Natural killer cell (primary cell): Measurements from ENCODE around the gene ANGPTL2. TPM values are rescaled to one million over a fixed set of nuclear protein-coding genes. Genes with fewer than 3 reads are reported as not detected.

Experiments used
- ATAC-seq, 3 donors: fragments of 150-1000 bp in 2 of 3; fragments of 200-7000 bp in 1 of 3; cut with Tn5 transposase; 1 replicate in 1 of 3; 2 replicates in 2 of 3; pipeline ENCODE4 v1.10.0; 2021; ENCODE audit warnings: mild to moderate bottlenecking in 2 of 3, moderate library complexity in 2 of 3
- DNase-seq, 2 donors: peaks; one replicate each; pipeline versions ENCODE4 v3.0.0 to v3.0.0-alpha.2; 2013 to 2021; ENCODE audit warnings: mixed read lengths in 1 of 2
- H3K27ac ChIP-seq: one replicate; pipeline ENCODE4 v1.5.1; 2013; ENCODE audit warnings: mild to moderate bottlenecking, low read length
- H3K27me3 ChIP-seq: one replicate; pipeline ENCODE4 v1.6.1; 2013; ENCODE audit warnings: low read length; ENCODE audit not compliant: control insufficient read depth, insufficient read depth
- H3K36me3 ChIP-seq: one replicate; pipeline ENCODE4 v1.6.1; 2013; ENCODE audit warnings: low read length; ENCODE audit not compliant: control insufficient read depth, insufficient read depth
- H3K4me1 ChIP-seq: one replicate; pipeline ENCODE4 v1.6.1; 2013; ENCODE audit warnings: low read length; ENCODE audit not compliant: control insufficient read depth, insufficient read depth
- H3K4me3 ChIP-seq: one replicate; pipeline ENCODE4 v1.5.1; 2013; ENCODE audit warnings: low read length
- H3K9me3 ChIP-seq: one replicate; pipeline ENCODE4 v1.6.1; 2013; ENCODE audit warnings: low read length; ENCODE audit not compliant: control insufficient read depth, insufficient read depth
- H3K27ac Mint-ChIP-seq, 2 donors: one replicate each; pipeline ENCODE4 v1.8.0; 2022; ENCODE audit warnings: mild to moderate bottlenecking in 2 of 2, mixed read lengths in 2 of 2, moderate library complexity in 1 of 2
- H3K27me3 Mint-ChIP-seq, 2 donors: one replicate each; pipeline ENCODE4 v1.8.0; 2022; ENCODE audit warnings: low read depth in 2 of 2, mixed read lengths in 2 of 2
- H3K36me3 Mint-ChIP-seq: one replicate; pipeline ENCODE4 v1.8.0; 2022; ENCODE audit warnings: mixed read lengths
- H3K4me1 Mint-ChIP-seq, 2 donors: one replicate each; pipeline ENCODE4 v1.8.0; 2022; ENCODE audit warnings: mixed read lengths in 2 of 2
- H3K4me3 Mint-ChIP-seq: one replicate; pipeline ENCODE4 v1.8.0; 2022; ENCODE audit warnings: mild to moderate bottlenecking, moderate library complexity, mixed read lengths
- H3K9me3 Mint-ChIP-seq, 2 donors: one replicate each; pipeline ENCODE4 v1.8.0; 2022; ENCODE audit warnings: mixed read lengths in 2 of 2
- CTCF ChIP-seq: fragments of 200-600 bp; IDR thresholded peaks from one replicate; pipeline ENCODE4 v1.8.0; 2022; ENCODE audit warnings: antibody characterized with exemption
- WGBS: methylation state at CpG from one replicate; pipeline ENCODE4 v1.1.7; 2013; ENCODE audit warnings: missing lambda C conversion rate; ENCODE audit not compliant: insufficient coverage; 5-methylcytosine and 5-hydroxymethylcytosine counted together
- intact Hi-C: fragments of 100-400 bp; cut with micrococcal nuclease; formaldehyde crosslinking; loops from one replicate; pipeline ENCODE4 v1.14.2; 2022
- total RNA-seq, 4 donors: library from RNA; stranded (reverse); fragments of 120-200 nt in 1 of 4; gene quantifications; one replicate each; pipeline versions ENCODE4 v1.2.3 to v1.2.4, GENCODE V29; 2013 to 2022

ANGPTL2 gene
- total RNA-seq, 3 donors from 2014 or later (not counting 1 experiment from before 2014, with no cell fraction given), result not detected

- no peaks in the 10 kb centered on the region for H3K4me1 Mint-ChIP-seq
- no peak overlapping the region for H3K4me3 Mint-ChIP-seq
- H3K9me3 Mint-ChIP-seq, result no peaks in the 10 kb centered on the region
- H3K27me3 Mint-ChIP-seq, result peaks cover 0 to 3% of the 10 kb centered on the region in 2 donors
- no peaks in the 10 kb centered on the region for H3K36me3 Mint-ChIP-seq
- DNase-seq (no peak), ATAC-seq (no peak)
- no peak overlapping the region for H3K27ac ChIP-seq
- H3K4me3 ChIP-seq, result no peak overlapping the region
- no peak for TF ChIP-seq CTCF
- intact Hi-C loops, result no loop called here
- H3K27me3 ChIP-seq, result no peaks in the 10 kb centered on the region
- peak overlapping the region in 1 of 2 donors; percentile 10 for H3K27ac Mint-ChIP-seq
- 90% methylated on average over 10 of the region's 10 CpGs for WGBS
- H3K9me3 ChIP-seq, result no peaks in the 10 kb centered on the region
- no peaks in the 10 kb centered on the region for H3K36me3 ChIP-seq
- H3K4me1 ChIP-seq, result no peaks in the 10 kb centered on the region
These were observed 37.6 kb upstream of the ANGPTL2 start for GRCh38 chr9:127159949-127160610.

- Mint-ChIP-seq H3K4me1 (no peaks in the 10 kb centered on the region), H3K27ac (peak overlapping the region in 1 of 2 donors; percentile 10), H3K4me3 (no peak overlapping the region), H3K9me3 (no peaks in the 10 kb centered on the region), H3K36me3 (no peaks in the 10 kb centered on the region), H3K27me3 (peaks cover 0 to 3% of the 10 kb centered on the region in 2 donors)
- intact Hi-C loops, result no loop called here
- H3K27ac ChIP-seq, result no peak overlapping the region
- no peaks in the 10 kb centered on the region for H3K36me3 ChIP-seq
- no peak for ATAC-seq
- WGBS, result 80% methylated on average over 5 of the region's 5 CpGs
- no peaks in the 10 kb centered on the region for H3K9me3 ChIP-seq
- peaks cover 3% of the 10 kb centered on the region for H3K4me1 ChIP-seq
- H3K27me3 ChIP-seq, result no peaks in the 10 kb centered on the region
- no peak for DNase-seq
- no peak overlapping the region for H3K4me3 ChIP-seq
- no peak for TF ChIP-seq CTCF
These were observed 36.9 kb upstream of the ANGPTL2 start for GRCh38 chr9:127159325-127159801.

GRCh38 chr9:127158786-127159324, 36.4 kb upstream of the ANGPTL2 start:
- Histone ChIP-seq H3K9me3 (no peaks in the 10 kb centered on the region), H3K27ac (no peak overlapping the region), H3K4me1 (peaks cover 6% of the 10 kb centered on the region), H3K4me3 (no peak overlapping the region), H3K27me3 (no peaks in the 10 kb centered on the region), H3K36me3 (no peaks in the 10 kb centered on the region)
- H3K4me3 Mint-ChIP-seq, result no peak overlapping the region
- no peak for ATAC-seq
- DNase-seq, result no peak
- H3K27ac Mint-ChIP-seq, result no peak overlapping the region
- H3K36me3 Mint-ChIP-seq, result no peaks in the 10 kb centered on the region
- 84% methylated on average over 4 of the region's 4 CpGs for WGBS
- no peaks in the 10 kb centered on the region for H3K9me3 Mint-ChIP-seq
- H3K27me3 Mint-ChIP-seq, result peaks cover 0 to 3% of the 10 kb centered on the region in 2 donors
- intact Hi-C loops, result no loop called here
- no peak for TF ChIP-seq CTCF
- no peaks in the 10 kb centered on the region for H3K4me1 Mint-ChIP-seq
